ENCODE results near the gene AIRE.
A peak's percentile ranks its signal among the peaks of the same experiment; 100 is the strongest.
"Not testable (repeated sequence)": the region's sequence is repeated elsewhere in the genome, so short reads cannot be mapped to it uniquely, and the experiment has no call there.

AIRE gene

DNA sequence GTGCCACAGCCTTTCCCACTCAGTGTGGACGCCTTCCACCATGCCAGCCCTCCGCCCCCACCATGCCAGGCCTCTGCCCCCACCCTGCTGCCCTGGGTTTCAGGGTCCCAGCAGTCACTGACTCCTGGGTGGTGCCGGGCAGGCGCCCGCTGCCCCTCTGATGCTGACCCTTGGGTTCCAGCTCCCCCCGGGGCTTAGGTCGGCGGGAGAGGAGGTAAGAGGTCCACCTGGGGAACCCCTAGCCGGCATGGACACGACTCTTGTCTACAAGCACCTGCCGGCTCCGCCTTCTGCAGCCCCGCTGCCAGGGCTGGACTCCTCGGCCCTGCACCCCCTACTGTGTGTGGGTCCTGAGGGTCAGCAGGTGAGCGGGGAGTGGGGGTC is 7.1 kb downstream of the AIRE start:
- DNase-seq: no peak

DNA sequence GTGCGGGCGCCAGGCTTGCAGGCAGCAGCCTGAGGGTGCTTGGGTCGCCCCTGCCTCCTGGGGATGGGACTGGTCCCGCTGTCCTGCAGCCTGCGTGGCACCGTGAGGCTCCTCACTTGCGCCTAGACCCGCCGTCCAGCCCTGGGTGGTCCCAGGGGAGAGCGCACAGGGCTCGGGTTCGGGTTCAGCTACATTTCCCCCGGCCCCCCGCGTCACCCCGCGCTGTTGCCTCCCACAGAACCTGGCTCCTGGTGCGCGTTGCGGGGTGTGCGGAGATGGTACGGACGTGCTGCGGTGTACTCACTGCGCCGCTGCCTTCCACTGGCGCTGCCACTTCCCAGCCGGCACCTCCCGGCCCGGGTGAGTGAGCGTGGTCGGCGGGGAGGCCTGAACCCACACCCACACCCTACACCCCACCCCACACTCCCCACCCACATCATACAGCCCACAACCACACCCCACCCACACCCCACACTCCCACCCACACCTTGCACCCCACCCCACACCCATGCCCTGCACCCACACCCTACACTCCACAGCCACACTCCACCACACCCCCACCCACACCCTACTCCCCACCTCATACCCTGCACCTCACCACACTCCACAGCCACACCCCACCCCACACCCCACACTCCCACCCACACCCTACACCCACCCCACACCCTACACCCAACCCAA is 8.0 kb downstream of the AIRE start:
- no peak for DNase-seq

DNA sequence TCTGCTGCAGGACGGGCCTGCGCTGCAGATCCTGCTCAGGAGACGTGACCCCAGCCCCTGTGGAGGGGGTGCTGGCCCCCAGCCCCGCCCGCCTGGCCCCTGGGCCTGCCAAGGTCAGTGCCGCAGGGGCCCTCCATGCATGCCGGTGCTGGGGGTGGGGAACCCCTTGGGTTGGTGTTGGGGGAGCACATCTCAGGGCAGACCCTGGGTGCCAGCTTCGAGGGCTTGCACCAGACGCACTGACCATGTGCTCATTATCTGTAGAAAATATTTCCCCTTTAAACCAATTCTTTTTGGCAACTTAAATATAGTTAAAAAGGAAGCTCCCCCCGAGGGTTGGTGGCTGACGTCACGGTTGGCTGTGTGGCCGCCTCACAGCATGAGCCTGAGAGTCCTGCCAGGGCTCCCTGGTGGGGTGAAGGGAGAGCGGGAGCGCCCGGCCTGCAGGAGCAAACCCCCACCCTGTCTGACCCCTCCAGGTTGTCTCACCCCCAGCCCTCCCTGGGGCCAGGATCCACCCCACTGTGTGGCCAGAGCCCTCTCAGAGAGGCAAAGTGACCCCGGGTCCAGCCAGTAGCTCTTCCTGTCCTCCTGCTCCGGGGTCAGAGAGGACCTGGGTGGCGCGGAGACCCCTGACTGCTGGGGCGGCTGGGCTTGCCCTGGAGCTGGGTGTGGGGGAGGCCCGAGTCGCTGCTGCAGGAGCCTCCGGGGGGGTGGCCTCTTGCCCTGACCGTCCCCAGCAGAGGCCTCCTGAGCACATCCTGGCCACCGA is 8.9 kb downstream of the AIRE start:
- no peak for DNase-seq

DNA sequence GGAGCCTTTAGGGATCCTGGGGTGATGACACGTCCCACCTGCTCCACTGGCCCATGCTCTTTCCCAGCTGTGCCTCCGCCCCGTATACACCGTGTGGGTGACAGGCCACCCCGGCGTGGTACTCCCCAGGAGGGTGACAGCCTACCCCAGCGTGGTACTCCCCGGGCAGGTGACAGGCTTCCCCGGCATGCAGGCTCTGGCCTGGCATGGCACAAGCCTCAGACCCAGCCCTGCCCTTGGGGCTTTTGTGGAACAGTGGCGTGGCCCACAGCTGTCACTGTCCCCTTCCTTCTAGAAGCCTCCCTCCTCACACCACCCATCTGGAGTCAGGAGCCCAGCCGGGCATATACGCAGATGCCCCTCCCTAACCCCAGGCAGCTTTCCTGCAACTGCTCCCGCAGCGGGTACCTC is 9.5 kb downstream of the AIRE start:
- no peak for DNase-seq

DNA sequence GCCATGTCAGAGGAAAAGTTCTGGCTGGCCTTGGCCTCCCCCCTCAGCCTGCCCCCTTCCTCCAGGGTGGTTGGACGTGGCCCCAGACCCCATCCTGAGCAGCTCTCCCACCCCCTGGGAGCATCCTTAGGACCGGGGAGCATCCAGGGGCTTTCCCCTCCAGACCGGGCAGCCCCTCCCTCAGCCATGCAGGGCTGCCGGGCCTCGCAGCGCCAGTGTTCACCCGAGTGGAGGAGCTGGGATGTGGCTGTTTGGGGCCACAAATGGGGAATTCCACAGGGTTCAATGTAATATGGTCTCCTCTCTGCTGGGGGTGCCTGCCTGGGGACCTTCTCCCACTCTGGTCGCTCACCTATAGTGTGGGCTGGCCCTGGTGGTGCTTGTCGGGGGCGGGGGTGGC is 10.0 kb downstream of the AIRE start:
- DNase-seq: no peak

DNA sequence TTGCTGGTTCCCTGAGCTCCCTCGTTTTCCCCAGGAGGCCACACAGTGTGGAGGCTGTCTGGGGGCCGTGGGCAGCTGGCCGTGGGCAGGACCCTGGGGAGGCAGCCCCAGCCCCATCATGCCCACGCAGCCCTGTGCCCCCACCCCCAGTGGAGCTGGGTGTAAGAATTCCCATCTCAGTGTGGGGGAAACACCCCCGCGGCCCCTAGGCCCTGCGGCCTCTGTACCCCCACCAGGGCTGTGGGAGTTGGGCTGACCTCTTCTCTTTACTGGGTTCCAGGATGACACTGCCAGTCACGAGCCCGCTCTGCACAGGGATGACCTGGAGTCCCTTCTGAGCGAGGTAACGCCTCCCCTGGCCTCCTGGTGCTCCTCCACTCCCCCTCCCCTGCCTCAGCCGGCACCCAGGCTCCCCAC is 10.4 kb downstream of the AIRE start:
- DNase-seq: no peak

DNA sequence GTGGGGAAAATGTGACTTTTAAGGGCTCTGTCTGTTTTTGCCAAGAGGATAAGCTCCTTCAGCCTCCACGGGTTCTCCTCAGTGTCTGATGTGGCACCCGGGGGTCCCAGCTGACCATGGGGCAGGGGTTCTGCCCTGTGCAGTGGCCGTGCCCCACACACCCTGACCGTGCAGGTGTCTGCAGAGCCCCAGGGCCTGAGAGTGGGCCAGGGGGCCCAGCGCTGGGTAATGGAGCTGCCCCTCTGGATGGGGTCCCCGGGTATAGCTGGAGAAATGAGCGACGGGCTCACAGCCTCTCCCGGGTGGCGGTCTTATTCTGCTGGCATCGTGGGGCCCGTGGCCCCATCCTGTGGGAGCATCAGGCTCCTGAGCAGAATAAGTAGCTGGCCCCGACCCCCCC is 11.2 kb downstream of the AIRE start:
- DNase-seq: no peak

DNA sequence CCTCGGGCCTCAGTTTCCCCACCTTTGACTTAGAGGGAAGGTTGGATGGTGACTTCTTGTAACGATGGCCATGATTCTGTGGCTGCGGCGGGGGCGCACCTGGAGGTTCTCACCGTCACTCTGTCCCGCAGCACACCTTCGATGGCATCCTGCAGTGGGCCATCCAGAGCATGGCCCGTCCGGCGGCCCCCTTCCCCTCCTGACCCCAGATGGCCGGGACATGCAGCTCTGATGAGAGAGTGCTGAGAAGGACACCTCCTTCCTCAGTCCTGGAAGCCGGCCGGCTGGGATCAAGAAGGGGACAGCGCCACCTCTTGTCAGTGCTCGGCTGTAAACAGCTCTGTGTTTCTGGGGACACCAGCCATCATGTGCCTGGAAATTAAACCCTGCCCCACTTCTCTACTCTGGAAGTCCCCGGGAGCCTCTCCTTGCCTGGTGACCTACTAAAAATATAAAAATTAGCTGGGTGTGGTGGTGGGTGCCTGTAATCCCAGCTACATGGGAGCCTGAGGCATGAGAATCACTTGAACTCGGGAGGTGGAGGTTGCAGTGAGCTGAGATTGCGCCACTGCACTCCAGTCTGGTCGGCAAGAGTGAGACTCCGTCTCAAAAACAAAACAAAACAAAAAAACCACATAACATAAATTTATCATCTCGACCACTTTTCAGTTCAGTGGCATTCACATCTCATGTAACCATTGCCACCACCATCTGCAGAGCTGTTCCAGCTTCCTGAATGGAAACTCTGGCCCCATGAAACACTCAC is 12.0 kb downstream of the AIRE start:
- DNase-seq: peak; percentile 43

DNA sequence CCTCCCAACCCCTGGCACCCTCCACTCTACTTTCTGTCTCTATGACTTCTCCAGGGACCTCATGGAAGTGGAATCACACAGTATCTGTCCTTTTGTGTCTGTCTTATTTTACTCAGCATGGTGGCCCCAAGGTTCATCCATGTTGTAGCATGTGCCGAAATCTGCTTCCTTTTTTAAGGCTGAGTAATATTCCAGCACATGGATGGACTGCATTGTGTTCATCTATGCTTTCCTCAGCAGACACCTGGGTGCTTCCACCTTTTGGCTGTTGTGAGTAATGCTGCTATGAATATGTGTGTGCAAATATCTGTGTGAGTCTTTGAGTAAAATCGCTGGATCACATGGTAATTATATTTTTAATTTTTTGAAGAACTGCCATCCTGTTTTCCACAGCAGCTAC is 12.6 kb downstream of the AIRE start:
- DNase-seq: no peak

DNA sequence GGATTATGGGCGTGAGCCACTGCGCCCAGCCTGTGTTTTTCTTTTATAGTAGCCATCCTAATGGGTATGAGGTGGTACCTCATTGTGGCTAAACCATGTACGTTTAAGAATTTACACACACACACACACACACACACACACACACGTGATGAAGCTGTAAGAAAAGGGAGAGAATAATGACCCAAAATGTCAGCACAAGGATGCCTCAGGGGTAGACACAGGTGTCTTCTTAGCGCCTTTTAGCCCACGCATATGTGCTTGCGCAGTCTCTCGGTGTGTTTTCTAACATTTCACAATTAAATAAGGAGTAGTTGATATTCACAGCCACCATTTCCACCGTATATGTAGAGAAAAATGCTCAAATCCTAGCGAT is 13.4 kb downstream of the AIRE start:
- DNase-seq: no peak

DNA sequence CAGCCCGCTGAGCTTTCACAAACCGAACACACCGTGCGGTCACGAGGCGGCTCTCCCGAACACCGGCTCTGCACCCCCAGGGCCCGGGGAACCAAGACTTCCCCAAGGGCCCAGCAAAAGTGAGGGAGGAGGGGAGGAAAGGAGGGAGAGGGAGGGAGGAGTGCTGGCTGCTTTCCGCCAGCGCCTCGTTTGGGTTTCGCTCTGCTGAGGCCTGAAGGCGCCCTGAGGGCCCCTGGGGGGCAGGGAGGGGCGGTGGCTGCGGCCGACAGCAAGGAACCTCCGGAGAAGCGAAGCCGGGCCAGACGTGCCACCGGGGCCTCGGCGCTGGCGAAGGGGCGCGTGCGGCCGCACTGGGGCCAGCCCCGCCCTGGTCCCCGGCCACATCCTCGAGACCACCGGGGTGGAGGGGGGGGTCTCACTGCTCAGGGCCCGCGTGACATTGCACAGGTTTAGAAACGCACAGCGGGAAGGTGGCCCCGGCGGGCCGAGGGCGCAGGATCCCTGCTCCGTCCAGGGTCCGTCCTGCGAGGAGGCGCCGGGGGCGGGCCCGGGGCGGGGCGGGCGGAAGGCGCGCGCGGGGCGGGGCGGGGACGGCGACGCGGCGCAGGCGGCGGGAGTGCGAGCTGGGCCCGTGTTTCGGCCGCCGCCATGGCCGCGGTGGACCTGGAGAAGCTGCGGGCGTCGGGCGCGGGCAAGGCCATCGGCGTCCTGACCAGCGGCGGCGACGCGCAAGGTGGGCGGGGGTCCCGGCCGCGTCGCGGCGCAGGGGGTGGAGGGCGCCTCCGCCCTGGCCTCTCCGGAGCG is 14.0 kb downstream of the AIRE start, which contains the start of gene PFKL:
Gene PFKL (plus strand): TSS at position 596 of the 804 bp plus-strand sequence. CDS start 53 bp downstream, at position 649.
- DNase-seq: no peak

DNA sequence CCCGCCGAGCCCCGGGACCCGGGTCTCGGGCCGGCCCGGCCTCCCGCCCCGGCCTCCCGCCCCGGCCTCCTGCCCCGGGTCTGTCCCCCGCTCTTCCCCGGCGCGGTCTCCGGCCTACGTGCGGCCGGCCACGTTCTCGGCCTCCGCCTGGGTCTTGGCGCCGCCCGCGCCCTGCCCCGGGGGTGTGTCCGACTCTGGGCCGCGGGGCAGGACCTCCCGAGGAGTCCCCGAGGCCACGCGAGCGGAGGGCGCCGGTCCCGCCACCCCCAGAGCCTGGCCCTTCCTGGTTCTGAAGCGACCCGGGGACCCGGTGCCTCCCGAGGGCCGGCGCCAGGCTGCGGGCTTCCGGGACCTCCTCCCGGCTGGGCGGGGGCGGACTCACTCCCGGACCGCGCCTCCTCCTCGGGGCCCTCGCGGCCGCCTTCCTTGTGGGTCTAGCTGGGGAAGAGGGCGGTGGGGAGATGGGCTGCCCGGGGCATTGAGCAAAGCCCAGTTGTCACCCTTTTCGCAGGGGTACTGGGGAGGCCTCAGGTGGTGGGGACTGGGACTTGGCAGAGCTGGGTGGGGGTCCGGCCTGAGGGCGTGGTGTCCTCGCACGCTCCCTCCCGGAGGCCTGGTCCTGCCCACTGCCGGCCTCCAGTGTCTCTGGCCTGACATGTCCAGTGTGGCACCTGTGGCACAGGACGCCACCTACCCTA is 14.7 kb downstream of the AIRE start:
- DNase-seq: no peak

DNA sequence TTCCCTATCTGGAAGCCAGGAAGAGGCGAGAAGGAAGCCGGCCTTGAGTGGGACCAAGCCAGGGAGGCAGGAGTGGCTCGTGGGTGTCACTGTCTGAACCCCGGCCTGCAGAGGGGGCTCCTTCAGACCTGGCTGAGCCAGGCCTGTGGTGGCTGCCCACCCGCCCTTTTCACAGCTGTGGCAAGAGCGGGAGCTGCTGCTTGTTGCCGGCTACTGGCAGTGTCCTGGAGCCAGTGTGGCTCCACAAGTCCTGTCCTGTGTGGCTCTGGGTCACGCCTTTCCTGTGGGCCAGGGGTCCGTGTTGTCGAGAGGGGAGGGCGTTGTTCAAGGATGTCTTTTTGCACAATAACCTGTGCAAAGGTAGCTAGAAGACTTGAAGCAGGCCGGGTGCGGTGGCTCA is 15.5 kb downstream of the AIRE start:
- no peak for DNase-seq

DNA sequence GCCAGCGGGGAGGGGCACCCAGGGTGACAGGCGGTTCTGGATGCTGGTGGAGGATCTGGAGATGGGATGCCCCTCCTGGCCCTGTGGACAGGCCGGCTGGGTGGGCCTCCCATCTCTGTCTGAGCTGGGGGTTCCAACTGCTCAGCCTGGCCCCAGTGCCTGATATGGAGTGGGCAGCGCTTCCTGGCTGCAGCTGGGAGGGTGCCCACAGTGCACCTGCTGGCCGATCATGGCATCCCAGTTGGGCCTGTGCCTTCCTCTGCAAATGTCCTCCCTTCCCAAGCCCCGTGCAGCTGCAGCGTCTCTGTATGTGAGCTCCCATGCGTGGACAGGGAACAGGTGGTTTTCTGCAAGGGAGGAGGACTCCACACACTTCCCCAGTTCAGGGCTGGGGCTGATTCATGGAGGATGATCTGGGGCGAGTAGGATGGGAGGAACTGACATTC is 16.3 kb downstream of the AIRE start:
- no peak for DNase-seq

DNA sequence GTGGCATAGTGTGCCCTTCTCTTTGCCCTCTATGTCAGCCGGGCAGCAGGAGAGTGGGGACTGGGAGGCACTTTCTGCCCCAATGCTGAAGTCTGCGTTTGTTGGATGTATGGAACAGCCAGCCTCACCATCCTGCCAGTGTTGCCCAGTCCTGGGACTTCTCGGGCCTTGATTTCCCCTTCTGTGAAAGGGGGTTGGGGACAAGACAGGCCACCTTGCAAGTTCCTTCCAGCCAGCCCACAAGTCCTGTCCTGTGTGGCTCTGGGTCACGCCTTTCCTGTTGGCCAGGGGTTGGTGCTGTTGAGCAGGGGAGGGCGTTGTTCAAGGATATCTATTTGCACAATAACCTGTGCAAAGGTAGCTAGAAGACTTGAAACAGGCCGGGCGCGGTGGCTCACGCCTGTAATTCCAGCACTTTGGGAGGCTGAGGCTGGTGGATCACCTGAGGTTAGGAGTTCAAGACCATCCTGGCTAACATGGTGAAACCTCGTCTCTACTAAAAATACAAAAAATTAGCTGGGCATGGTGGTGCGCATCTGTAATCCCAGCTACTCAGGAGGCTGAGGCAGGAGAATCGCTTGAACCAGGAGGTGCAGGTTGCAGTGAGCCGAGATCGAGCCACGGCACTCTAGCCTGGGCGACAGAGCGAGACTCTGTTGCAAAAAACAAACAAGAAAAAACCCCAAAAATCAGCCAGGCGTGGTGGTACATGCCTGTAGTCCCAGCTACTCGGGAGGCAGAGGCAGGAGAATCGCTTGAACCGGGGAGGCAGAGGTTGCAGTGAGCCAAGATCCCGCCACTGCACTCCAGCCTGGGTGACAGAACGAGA is 17.1 kb downstream of the AIRE start:
- DNase-seq: not testable (repeated sequence)

DNA sequence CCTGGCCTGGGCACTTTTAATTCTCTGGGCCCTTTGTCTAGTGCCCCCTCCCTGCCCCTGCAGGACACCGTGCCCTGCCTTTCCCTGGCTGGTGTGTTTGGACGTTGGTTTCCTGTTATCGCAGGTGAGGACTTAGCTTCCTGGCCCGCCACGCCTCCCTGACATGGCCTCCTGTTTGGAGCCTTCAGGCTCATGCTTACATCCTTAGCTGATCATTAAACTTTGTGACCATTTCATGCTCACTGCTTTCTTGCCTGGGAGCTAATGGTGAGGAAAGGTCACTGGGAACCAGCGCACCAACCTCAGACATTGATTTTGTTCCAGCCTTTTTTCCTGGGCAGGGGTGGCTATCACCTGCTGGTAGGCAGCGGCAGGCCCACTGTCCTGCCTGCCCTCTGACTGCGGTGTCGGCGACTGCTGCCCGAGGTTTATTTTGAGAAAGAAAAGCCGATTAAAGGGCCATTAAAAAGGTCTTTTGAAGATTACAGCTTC is 17.9 kb downstream of the AIRE start:
- no peak for DNase-seq

DNA sequence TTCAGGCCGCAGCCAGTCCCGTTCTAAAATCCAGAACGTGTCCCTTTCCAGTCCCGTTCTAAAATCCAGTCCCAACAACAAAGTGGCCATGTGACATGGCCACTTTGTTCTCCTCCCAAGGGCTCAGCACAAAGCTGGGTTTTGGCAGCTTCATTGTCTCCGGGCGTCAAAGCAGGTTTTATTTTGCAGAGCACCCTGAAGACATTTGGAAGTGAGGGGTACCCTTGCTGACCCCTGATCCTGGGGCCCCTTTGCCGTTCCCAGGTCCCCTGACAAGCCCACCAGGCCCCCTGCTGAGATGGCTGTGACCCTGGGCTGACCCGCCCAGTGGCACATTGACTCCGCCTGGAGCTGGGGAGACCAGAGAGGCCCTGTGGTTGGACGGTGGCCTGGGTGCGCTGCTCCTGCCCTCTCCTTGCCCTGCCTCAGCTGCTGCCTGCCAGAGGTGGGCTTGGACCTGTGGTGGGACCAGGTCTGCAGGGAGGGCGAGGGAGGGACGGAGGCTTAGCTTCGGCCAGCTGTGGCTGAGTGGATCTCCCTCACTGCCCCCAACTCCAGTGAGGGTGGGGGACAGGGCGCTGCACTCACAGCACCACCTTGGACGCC is 18.4 kb downstream of the AIRE start:
- no peak for DNase-seq

DNA sequence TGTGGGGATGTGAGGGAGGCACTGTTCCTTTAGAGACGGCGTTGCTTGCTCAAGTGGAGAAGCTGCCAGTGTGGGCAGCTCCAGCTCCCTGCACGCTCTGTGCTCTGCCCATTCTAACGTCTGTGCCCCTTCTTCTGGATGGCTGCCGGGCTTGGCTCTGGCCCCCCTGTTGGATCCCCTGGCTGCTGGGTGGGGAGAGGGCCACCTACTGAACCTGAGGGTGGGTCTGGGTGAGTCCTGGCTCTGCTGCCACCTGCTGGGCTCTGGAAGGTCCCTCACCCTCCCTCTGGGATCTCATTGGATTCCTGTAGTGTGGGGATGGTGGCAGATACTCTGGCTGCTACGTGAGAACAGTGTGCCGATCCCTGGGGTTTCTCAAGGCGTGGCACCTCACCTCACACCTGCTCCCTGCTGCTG is 19.2 kb downstream of the AIRE start:
- no peak for DNase-seq

DNA sequence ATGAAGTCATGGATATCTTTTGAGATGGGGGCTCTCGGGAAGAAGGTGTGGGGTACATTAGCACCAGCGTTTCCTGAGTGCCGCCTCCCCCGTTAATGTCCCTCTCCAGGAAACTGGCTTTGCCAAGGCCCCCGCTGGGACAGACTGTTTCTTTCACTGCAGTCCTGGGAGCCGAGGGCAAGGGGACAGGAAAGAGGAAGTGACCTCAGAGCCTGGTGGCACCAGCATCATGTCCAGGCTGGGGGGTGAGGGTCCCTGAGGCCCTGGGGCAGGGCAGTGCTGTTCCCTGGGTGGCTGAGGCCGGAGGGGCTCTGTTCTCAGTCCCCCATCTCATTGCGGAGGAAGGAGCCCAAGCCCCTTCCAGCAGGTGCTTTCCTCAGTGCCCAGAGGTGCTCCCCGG is 20.0 kb downstream of the AIRE start:
- DNase-seq: no peak

DNA sequence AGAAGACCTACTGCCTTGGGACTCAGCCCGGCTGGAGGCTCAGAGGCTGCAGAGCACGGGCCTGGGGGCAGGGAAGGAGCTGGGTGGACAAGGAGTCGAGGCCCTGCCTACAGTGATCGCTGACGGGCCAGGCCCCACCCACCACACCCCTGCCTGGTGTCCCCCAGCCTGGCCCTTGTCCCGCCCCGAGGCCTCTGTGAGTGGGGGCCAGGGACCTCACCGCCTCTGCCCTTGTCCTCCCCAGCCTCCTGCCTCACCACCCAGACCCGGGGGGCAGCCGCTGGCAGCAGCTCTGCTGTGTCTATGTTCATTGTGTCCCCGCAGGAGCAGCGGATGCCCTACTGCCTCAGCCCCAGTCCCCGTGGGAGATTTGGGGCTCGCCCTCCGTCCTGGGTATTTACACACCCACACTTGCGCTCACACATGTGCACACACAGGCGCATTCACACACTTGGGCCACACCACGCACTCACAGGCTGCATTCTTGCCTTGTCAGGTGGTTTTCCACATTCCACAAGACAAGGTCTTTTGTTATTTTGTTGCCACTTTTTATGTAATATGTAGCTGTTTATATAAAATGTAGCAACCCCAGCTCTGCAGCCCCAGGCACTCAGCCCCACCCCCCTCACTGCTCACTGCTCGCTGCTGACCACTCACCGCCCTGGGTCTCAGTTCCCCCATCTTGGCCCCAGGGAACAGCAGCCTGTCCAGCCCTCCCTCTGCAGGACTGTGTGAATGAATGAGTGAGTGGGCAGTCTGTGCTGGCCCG is 21.4 kb downstream of the AIRE start:
- DNase-seq: no peak
